NCI-H2227 treated with DMSO at 0.1 percent for 48 hours (cell line): ENCODE measurements around the gene WDR75.
"Not testable (repeated sequence)": the region's sequence is repeated elsewhere in the genome, so short reads cannot be mapped to it uniquely, and the experiment has no call there.

Source experiments
- DNase-seq: peaks from one replicate; lab custom pipeline; 2025; lab: John Stamatoyannopoulos, UW

The WDR75 gene

GRCh38 chr2:189440947-189441708 lies at the start of gene WDR75:
Gene WDR75, plus strand, starts transcription at chr2:189441474. Its CDS starts 19 bp downstream, at chr2:189441493.
- DNase-seq, result peak; percentile 100

GRCh38 chr2:189393440-189394111 lies 47.7 kb upstream of the WDR75 start:
- DNase-seq, result no peak

- DNase-seq, result no peak
Measured at GRCh38 chr2:189394525-189394924, 46.7 kb upstream of the WDR75 start.

GRCh38 chr2:189402932-189403331 lies 38.3 kb upstream of the WDR75 start:
- DNase-seq, result no peak

- no peak for DNase-seq
Measured at GRCh38 chr2:189406586-189407233, 34.6 kb upstream of the WDR75 start.

GRCh38 chr2:189407281-189408209 lies 33.7 kb upstream of the WDR75 start:
- peak; percentile 69 for DNase-seq

- no peak for DNase-seq
Measured at GRCh38 chr2:189408294-189408693, 33.0 kb upstream of the WDR75 start.

GRCh38 chr2:189409131-189409530 lies 32.1 kb upstream of the WDR75 start:
- peak; percentile 23 for DNase-seq

- DNase-seq, result no peak
Measured at GRCh38 chr2:189409647-189410046, 31.6 kb upstream of the WDR75 start.

GRCh38 chr2:189411860-189412259 lies 29.4 kb upstream of the WDR75 start:
- peak; percentile 61 for DNase-seq

- DNase-seq, result peak; percentile 80
Measured at GRCh38 chr2:189412330-189412953, 28.8 kb upstream of the WDR75 start.

- no peak for DNase-seq
Measured at GRCh38 chr2:189413249-189413648, 28.0 kb upstream of the WDR75 start.

GRCh38 chr2:189421644-189422043 lies 19.6 kb upstream of the WDR75 start:
- DNase-seq, result no peak

- DNase-seq, result no peak
Measured at GRCh38 chr2:189424961-189425360, 16.3 kb upstream of the WDR75 start.

GRCh38 chr2:189425676-189426075 lies 15.6 kb upstream of the WDR75 start:
- DNase-seq, result no peak

- no peak for DNase-seq
Measured at GRCh38 chr2:189426886-189427285, 14.4 kb upstream of the WDR75 start.

GRCh38 chr2:189427872-189428271 lies 13.4 kb upstream of the WDR75 start:
- DNase-seq, result no peak

- not testable (repeated sequence) for DNase-seq
Measured at GRCh38 chr2:189430448-189430847, 10.8 kb upstream of the WDR75 start.

- DNase-seq, result not testable (repeated sequence)
Measured at GRCh38 chr2:189435803-189436202, 5.5 kb upstream of the WDR75 start.

- no peak for DNase-seq
Measured at GRCh38 chr2:189437926-189438325, 3.3 kb upstream of the WDR75 start.

GRCh38 chr2:189439342-189439741 lies 1.9 kb upstream of the WDR75 start:
- DNase-seq, result no peak

- DNase-seq, result no peak
Measured at GRCh38 chr2:189440644-189440946, 679 bp upstream of the WDR75 start.
